ENCODE results near the gene UBAP2.

GRCh38 chr9:34084562-34084961 is 35.9 kb upstream of the UBAP2 start:
- TF ChIP-seq, protein P1, sequence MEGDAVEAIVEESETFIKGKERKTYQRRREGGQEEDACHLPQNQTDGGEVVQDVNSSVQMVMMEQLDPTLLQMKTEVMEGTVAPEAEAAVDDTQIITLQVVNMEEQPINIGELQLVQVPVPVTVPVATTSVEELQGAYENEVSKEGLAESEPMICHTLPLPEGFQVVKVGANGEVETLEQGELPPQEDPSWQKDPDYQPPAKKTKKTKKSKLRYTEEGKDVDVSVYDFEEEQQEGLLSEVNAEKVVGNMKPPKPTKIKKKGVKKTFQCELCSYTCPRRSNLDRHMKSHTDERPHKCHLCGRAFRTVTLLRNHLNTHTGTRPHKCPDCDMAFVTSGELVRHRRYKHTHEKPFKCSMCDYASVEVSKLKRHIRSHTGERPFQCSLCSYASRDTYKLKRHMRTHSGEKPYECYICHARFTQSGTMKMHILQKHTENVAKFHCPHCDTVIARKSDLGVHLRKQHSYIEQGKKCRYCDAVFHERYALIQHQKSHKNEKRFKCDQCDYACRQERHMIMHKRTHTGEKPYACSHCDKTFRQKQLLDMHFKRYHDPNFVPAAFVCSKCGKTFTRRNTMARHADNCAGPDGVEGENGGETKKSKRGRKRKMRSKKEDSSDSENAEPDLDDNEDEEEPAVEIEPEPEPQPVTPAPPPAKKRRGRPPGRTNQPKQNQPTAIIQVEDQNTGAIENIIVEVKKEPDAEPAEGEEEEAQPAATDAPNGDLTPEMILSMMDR (conservative IDR thresholded peaks at IDR 0.05; ENCODE audit: low read depth, low read length), result no peak
- no peak for TF ChIP-seq EZH2 (IDR thresholded peaks at IDR 0.05; ENCODE audit: borderline replicate concordance, low read depth, low read length, poor library complexity, severe bottlenecking)
